Activated CD4-positive, alpha-beta T cell treated with anti-CD3 and anti-CD28 coated beads for 24 hours (primary cell): Measurements from ENCODE around the gene PRKX.
"Not testable (repeated sequence)": the region's sequence is repeated elsewhere in the genome, so short reads cannot be mapped to it uniquely, and the experiment has no call there.

Experiments
- DNase-seq, 2 donors: peaks; one replicate each; pipeline ENCODE4 v3.0.0-alpha.2; 2020; ENCODE audit warnings: low read depth in 2 of 2

Gene PRKX

DNA sequence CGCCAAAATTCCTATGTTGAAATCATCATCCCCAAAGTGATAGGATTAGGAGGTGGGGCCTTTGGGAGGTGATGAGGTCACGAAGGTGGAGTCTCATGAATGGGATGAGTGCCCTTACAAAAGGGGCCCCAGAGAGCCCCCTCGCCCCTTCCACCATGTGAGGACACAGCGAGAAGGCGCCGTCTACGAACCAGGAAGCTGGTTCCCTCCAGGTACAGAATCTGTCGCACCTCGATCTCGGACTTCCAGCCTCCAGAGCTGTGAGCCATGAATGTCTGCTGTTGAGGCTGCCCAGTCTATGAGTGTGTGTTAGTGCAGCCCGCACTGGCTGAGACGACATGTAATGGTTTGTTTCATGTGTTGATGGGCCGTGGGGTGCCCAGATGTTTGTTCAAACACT is 60.3 kb downstream of the PRKX start:
- no peak for DNase-seq

DNA sequence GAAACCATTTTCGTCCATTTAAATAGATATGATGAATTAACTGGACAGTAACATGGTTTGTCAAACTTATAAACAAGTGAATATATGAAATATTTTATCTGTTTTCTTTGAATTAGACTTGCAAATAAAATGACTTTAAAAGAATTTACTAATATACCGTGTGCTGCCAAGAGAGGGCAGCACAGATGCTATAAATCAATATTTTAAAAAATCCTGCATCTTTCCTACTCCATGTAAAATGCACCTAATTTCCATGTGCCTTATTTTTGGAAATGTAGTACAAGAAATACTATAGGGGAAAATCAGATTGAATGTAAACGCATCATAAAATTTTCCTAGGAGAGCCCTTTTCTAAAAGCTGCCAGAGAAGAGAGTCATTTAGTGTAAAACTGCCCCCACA is 62.2 kb downstream of the PRKX start:
- no peak for DNase-seq

DNA sequence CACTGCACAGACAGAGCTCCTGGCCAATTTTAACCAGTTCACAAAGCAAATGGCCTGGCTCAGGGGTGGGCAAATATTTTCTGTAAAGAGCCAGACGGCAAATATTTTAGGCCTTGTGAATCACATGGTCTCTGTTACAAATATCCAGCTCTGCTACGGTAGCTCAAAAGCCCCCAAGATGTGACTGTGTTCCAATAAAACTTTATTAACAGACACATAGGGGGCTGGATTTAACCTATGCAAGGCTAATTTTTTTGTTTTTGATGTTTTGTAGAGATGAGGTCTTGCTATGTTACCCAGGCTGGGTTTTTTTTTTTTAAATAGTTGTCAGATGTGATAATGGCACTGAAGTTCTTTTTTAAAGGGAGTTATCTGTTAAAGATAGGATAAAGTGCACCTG is 65.4 kb downstream of the PRKX start:
- no peak for DNase-seq

DNA sequence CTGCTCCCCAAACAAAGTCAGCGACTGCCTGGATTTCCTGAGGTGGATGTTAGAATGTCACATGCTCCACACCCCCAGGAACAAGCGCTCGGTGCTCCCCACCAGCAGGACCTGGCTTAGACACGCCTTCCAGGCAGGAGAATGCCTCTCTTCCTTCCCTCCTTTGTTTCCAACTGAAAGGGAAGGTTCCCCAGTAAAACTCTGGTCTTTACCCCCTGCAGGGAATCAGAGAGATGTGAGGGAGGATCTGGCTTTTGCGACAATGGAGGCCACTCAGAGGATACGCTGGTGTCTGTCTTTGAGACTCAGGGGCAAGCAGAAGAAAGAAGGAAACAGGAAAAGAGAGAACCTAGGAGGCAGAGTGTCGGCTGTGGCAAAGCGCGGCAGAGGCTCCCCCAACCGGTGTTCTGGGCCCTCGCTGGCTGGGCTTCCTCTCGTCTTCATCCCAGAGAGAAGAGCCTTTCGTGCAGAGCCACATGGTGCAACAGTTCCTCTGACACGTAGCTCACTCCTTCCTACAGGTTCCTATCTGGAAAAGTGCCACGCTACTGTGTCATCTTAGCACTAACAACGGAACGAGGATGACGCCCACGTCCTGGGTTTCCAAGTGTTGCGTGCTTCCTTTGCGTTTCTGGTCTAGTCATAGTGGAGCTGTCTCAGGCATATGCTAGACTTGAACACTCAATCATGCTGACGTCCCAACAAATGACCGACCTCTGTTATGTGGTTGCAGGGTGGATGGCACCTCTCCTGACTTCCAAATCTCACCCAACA is 73.4 kb downstream of the PRKX start:
- not testable (repeated sequence) for DNase-seq

- no peak for DNase-seq
Measured at GRCh38 chrX:3639236-3639635, 74.2 kb downstream of the PRKX start.

- peak; percentile 7 to 20 for DNase-seq
Measured at GRCh38 chrX:3638280-3638873, 75.1 kb downstream of the PRKX start.

DNA sequence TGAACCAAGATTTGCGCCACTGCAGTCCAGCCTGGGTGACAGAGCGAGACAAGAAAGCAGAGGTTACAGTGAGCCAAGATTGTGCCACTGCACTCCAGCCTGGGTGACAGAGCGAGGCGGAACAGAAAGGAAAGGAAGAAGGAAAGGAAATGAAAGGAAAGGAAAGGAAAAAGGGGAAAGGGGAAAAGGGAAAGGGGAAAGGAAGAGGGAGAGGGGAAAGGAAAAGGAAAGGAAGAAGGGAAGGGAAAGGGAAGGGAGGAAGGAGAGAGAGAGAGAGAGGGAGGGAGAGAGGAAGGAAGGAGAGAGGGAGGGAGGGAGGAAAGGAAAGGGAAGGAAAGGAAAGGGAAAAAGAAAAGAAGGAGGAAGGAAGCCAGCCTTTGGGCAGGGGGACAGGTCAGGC is 76.6 kb downstream of the PRKX start:
- no peak for DNase-seq

GRCh38 chrX:3631196-3631595 is 82.3 kb downstream of the PRKX start:
- no peak for DNase-seq

GRCh38 chrX:3627594-3627993 is 85.9 kb downstream of the PRKX start:
- no peak for DNase-seq

DNA sequence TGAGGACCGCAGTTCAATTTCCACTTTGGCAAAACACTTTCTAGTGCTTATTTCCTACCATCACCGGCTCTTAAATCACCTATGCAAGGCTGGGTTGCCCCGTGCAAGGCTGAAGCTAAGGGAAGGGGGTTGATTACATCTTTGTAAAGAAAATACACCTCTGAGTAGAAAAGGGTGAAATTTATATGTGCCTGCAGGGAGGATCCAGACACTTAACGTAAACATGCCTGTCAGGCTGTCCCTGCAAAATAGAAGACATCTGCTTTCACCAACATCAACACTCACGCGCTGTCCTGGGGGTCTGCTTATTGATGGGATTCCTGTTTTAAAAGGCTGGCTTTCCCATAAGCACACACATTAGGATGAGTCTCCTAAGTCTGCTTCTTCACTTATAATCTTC is 92.0 kb downstream of the PRKX start:
- no peak for DNase-seq

DNA sequence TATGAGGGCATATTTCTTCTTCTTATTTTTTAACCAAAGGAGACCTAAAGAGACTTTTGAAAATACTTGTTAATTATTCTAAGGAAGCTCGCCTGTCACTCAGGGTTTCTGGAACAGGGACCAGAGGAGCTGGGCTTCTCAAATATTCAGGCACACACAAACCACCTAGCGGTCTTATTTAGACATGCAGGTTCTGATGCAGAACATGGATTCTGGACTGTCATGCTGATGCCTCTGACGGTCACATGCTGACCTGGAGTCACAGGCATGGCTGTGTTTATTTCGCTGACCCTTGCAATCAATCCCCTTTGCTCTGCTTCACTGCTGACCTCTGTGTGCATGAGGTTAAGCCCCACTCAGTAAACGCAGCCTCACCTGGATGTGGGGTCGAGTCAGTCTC is 101.7 kb downstream of the PRKX start:
- not testable (repeated sequence) for DNase-seq

DNA sequence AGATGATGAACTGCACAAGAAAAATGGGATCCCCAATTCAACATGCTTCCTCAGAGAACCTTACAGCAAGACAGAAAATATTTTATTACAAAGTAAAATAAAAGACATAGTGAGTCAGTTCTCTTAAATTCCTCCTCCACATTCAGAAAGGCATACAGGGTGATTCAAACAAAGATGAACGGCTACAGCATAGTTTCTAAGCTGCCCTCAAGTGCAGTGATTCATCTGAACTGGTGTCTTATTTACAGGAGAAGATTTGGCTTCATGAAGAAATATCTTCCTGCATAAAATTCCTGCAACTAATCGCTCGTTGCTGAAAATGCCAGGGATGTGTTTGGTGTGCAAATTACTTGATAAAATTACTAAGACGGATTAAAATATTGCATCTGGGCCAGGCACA is 103.6 kb downstream of the PRKX start:
- DNase-seq: no peak

- no peak for DNase-seq
Measured at GRCh38 chrX:3603026-3603661, 110.3 kb downstream of the PRKX start.

DNA sequence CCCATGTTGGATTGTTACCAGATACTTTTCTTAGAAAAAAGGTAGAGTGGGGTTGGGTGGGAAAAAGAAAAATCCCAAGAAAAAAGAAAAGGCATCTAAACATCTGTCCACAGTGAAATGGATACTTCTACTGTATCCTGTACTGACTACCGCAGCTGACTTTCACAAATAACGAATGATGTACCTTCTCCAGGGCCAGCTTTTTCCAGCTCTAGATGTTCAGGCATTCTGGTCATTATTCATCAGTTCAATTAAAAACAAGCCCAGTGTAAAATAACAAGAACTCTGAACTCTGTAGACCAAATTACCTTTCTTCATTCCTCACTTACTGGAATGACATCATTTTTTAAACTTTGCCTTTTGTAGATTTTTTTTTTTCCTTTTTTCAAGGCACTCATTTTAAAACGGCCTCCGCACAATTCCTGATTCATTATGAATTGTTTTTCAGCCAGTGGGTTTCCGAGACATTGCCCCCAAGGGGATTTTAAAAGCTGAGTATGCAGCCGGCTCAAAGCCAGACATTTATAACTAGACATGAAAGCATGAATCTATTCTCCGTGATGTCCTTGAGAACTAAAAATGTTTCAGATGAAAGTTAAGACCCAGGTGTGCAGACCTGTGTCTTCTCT is 113.5 kb downstream of the PRKX start:
- no peak for DNase-seq

- no peak for DNase-seq
Measured at GRCh38 chrX:3598709-3599108, 114.7 kb downstream of the PRKX start.

- no peak for DNase-seq
Measured at GRCh38 chrX:3598046-3598605, 115.3 kb downstream of the PRKX start.

- no peak for DNase-seq
Measured at GRCh38 chrX:3592184-3592583, 121.3 kb downstream of the PRKX start.

- no peak for DNase-seq
Measured at GRCh38 chrX:3589474-3589873, 124.0 kb downstream of the PRKX start.

GRCh38 chrX:3585719-3586118 is 127.7 kb downstream of the PRKX start:
- no peak for DNase-seq

DNA sequence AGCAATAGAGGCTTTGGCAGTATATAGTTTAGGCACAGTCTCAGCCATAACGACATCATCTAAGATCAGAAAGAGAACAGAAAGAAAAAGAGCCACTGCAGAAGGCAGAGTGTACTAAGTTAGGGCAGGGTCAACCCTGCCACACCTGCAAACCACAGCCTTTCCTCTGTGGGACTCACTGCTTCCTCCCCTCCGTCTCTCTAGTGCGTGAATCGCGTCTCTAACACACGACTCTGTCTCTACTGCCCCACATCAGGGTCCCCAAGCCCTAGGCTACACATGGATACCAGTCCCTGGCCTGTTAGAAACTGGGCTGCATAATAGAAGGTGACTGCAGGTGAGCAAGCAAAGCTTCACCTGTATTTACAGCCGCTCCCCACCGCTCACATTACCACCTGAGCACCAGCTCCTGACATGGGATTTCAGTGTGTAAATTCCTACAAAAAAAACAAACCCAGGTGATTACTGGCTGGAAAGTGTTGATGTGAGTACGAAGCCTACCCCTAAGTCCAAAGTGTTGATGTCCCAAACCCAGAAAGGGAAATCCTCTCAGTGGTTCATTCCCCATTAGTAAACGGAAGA is 128.9 kb downstream of the PRKX start:
- no peak for DNase-seq

GRCh38 chrX:3582451-3582850 is 131.0 kb downstream of the PRKX start:
- no peak for DNase-seq

GRCh38 chrX:3581609-3582108 is 131.8 kb downstream of the PRKX start:
- no peak for DNase-seq
